HL-60/S4 treated with retinoic acid at 250 ng/mL for 4 days and 3 days (cell line): ENCODE data around the gene PRM1.
"Not testable (repeated sequence)": the region's sequence is repeated elsewhere in the genome, so short reads cannot be mapped to it uniquely, and the experiment has no call there.

Source experiments
- in situ Hi-C: fragments of 300-500 bp; cut with MboI; formaldehyde crosslinking; loops from 2 replicates; pipeline ENCODE4 v1.7.0; 2022; ENCODE audit warnings: low sequenced_read_pairs

The PRM1 gene

GRCh38 chr16:11314309-11314894, 33.3 kb upstream of the PRM1 start:
- in situ Hi-C loops, result no loop called here

DNA sequence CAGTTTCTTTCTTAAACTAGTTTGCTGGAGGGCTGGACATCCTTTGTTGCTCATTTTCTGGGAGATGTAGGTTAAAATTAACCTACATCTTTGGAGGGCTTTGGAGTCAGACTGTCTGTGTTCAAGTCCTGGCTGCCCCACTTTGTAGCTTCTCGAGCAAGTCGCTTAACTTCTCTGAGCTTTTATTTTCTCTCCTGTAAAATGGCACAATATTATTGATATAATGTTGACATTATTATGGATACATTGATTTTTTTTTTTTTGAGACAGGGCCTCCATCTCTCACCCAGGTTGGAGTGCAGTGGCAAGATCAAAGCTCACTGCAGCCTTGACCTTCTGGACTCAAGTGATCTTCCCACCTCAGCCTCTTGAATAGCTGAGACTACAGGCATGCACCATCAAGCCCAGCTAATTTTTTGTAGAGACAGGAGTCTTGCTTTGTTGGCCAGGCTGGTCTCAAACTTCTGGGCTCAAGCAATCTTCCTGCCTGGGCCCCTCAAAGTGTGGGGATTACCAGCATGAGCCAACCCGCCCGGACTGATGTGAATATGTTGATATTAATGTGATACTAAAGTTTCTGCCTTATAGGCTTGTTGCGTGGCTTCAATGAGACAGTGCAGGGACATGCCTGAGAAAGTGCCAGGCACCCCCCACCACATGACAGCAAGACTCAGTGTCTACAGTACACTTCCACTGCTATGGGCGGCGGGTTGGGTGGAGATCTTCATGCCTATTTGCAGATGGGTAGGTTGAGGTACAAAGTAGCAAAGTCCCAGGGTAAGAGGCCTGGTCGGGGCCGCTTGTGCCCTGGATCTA, 32.6 kb upstream of the PRM1 start:
- in situ Hi-C loops, result no loop called here

- in situ Hi-C loops, result no loop called here
Measured at GRCh38 chr16:11312718-11313492, 31.8 kb upstream of the PRM1 start.

- in situ Hi-C loops, result no loop called here
Measured at GRCh38 chr16:11310997-11311561, 29.9 kb upstream of the PRM1 start.

GRCh38 chr16:11310634-11310977, 29.5 kb upstream of the PRM1 start:
- in situ Hi-C loops, result no loop called here

DNA sequence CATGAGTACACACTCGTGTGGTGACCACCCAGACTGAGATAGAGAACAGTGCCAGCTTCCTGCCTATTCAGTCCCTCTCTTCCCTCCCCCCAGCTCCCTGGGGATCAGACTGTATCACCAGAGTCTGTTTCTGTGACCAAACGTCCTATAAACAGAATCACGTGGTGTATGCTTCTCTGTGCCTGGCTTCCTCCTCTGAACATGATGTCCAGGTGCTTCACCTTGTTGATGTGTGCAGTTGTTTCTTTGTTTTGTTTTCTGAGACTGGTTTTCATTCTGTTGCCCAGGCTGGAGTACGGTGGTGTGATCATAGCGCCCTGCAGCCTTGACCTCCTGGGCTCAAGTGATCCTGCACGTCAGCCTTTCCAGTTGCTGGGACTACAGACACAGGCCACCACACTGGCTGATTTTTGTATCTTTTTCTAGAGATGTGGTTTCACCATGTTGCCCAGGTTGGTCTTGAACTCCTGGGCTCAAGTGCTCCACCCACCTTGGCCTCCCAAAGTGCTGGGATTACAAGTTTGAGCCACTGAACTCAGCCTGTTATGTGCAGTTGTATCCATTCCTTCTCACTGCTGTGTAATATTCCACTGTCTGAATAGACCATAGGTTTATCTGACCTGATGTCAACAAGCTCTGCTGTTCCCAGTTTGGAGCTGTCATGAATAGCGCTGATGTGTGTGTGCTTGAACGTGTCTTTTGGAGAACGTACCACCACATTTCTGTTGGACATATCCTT, 28.9 kb upstream of the PRM1 start:
- in situ Hi-C loops, result no loop called here

GRCh38 chr16:11308493-11309283, 27.6 kb upstream of the PRM1 start:
- in situ Hi-C loops, result no loop called here

- in situ Hi-C loops, result no loop called here
Measured at GRCh38 chr16:11307639-11308492, 26.7 kb upstream of the PRM1 start.

DNA sequence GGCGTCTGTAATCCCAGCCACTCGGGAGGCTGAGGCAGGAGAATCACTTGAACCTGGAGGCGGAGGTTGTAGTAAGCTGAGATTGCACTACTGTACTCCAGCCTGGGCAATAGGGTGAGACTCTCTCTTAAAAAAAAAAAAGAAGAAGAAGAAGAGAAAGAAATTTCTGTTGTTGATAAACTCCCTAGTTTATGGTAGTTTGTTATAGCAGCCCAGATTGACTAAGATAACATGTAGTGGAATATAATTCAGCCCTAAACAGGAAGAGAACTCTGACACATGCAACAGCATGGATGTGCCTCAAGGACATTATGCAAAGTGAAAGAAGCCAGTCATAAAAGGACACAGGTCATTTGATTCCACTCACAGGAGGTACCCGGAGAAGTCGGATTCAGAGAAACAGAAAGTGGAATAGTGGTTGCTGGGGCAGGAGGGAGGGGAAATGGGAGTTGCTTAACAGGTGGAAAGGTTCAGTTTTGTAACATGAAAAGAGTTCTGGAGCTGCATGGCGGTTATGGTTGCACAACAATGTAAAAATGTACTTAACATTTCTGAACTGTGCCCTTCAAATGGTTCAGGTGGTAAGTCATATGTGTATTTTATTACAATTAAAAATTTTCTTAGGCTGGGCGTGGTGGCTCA, 26.0 kb upstream of the PRM1 start:
- in situ Hi-C loops, result no loop called here

GRCh38 chr16:11306381-11306780, 25.3 kb upstream of the PRM1 start:
- in situ Hi-C loops, result no loop called here

DNA sequence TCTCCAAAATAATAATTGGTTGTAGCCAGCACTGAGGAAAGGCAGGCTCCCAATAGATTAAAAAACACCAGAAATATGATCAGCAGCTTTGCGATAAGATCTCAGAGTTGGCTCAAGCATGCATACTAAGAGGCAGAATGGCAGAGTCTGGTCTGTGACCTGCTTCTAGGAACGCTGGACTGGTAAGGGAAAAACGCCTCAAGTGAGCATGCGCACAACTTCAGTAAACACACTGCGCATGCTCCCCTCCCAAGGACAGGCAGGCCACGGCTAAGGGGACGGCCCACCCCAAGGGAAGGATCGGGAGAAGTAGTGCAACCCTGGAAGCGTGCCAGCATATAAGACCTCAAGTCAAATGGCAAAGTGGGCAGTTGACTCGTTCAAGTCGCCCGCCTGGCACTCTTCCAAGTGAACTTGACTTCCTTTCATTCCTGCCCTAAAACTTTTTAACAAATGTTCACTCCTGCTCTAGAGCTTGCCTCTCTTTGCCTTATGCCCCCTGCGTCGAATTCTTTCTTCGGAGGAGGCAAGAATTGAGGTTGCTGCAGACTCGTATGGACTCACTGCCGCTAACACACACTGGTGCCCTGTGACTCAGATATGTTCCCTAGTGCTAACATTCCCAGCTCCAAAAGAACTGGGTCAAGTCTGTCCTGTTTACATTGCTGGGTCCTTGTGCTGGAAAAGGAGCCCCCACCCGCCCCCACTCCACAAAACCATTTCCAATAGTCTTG, 22.4 kb upstream of the PRM1 start:
- in situ Hi-C loops, result no loop called here

DNA sequence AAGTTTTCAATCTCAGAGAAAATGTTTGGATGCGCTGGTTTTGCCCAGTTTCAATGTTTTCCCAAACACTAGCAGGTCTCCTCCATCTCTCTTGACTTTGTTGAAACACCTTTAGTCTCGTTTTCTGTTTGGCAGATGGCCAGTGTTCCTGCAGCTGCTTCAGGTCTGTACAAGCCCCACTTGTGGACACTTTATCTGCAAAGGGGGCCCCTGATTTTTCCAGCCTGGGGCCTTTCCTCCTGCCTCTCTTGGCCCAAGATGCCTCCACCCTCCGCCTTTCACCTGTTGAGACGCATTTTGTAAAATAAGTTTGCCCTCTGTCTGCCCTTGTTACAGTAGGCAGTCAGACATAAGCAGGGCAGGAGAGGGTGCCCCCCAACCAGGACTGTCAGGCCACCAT, 21.8 kb upstream of the PRM1 start:
- in situ Hi-C loops, result no loop called here

DNA sequence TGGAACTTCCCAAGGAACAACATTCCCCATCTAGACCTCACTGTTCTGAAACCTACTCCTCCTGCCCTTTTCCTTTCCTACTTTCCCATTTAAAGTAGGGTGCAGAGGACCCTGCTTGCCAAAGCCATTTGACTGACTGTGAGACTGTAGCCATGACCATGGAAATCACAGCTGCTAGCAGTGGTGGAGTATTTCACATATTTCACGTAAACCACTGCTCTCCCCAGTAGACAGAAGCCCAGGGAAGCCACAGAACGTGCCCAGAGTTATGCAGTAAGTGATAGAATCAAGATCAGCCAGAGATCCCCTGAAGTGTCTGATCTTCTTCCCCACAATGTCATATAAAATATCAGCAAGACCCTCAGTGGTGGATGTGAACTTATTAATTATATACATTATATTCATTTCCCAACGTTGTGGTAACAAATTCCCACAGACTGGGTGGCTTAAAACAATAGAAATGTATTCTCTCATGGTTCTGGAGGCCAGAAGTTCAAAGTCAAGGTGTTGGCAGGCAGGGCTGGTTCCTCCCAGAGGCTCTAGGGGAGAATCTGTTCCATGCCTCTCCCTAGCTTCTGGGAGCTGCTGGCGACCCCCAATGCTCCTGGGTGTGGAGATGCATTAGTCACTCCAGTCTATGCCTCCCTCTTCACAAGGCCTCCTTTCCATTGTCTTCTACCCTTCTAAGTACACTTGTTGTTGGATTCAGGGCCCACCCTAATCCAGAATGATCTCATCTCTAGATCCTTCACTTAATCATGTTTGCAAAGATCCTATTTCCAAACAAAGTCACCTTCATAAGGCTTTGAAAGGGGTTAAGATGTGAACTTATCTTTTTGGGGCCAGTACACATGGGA, 20.7 kb upstream of the PRM1 start:
- in situ Hi-C loops, result no loop called here

DNA sequence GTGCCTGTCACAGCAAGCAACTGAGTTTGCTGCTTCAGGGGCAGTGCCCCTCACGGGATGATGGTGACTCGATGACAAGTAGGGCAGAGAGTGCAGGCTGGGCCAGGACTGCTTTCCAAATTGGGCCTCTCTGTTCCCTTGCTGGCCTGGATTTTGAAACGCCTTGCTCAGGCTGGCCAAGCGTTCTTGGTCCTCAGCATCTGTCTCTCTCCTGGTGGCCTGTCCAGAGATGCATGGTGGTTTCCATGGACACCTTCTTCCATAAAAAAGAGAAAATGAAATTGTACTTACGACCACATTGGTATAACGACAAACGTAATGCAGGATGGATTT, 19.4 kb upstream of the PRM1 start:
- in situ Hi-C loops, result no loop called here

DNA sequence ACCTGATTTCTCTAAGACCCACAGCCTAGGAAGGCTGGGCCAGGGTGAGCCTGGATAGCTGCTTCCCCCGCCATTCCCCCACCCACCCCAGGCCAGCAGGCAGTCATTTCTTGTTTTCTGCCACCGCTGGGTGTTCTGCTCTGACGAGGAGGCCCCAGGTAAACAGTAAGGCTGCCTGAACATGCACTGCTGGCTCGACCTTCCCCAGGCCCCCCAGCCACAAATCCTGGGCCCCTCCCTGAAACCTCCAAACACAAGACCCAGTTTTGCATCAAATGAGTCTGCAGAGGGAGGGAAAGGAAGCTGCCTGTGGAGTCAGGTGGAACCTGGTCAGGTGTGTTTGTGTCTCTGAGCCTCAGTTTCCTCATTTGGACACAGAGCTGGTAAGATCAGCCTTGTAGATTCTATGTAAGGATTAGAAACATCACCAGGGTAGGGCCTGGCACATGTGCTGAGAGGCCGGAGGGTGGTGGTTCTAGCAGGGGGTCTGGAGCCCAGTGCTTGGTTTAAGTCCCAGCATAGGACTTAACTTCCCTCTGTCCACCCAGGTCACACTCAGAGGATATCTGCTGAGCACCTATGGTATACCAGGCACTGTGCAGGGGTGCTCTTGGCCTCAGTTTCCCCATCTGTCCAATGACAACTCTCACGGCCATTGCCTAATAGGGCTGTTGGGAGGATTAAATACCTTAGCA, 18.9 kb upstream of the PRM1 start:
- in situ Hi-C loops, result no loop called here

- in situ Hi-C loops, result not testable (repeated sequence)
Measured at GRCh38 chr16:11298950-11299547, 17.9 kb upstream of the PRM1 start.
